SH-SY5Y (cell line): ENCODE measurements around the gene LTBP1.

ENCODE experiments used
- GATA2 ChIP-seq: IDR thresholded peaks from 2 replicates; pipeline ENCODE4 v1.6.1; 2011; ENCODE audit warnings: mild to moderate bottlenecking, low read depth, low read length
- GATA3 ChIP-seq: IDR thresholded peaks from 2 replicates; pipeline ENCODE4 v1.6.1; 2011; ENCODE audit warnings: low read depth, mild to moderate bottlenecking, low read length, moderate library complexity

DNA sequence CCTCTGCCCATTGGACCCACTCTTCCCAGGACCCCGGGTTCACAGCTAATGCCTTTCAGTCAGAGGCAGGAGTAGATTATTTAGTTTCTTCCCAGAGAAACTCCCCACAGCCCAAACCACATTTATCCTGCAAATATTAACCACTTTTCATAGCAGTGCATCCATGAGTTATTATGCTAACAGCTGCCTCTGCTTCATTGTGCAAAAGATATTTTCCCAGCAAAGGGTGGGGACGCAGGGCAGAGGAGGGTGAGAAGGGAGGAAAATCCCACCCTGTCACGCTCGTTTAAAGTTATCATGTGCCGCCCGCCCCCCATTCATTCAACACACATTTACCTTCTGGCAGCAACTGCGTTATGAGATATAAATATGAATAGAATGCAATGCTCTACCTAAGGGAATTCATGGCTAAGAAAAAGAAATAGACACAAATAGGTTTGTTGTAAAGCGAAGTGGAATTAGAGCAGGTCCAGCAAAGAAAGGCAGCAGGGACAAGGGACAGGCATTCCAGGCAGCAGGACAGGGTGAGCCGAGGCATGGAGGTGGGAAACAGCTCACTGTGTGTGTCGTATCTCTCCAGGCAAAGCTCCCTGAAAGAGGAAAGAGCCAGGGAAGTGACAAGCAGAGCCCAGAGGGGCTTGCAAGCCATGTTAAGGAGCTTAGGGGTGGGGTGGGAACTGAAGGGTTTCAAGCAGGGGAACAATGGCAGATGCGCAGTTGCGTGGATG lies 46.3 kb upstream of the LTBP1 start:
- TF ChIP-seq GATA3 (no peak), GATA2 (no peak)
